CD8-positive, alpha-beta memory T cell (primary cell): ENCODE data around the gene RBMS3. TPM values are rescaled to one million over a fixed set of nuclear protein-coding genes. Genes with fewer than 3 reads are reported as not detected.

ENCODE experiments used
- CTCF ChIA-PET: fragments of 350-600 bp; sonication (Branson Sonifier 250); formaldehyde crosslinking; loops from one replicate; lab custom pipeline; 2021; ENCODE audit warnings: antibody characterized with exemption; lab: Charles Lee
- POLR2A ChIA-PET: fragments of 350-600 bp; sonication (Branson Sonifier 250); formaldehyde crosslinking; loops from one replicate; lab custom pipeline; 2021; ENCODE audit warnings: antibody characterized with exemption; lab: Charles Lee
- DNase-seq, 5 donors: peaks; one replicate each; pipeline versions ENCODE4 v3.0.0 to v3.0.0-alpha.2; 2020 to 2022; ENCODE audit warnings: mixed read lengths in 1 of 5
- H3K27ac ChIP-seq: one replicate; pipeline ENCODE4 v1.7.0; 2013; ENCODE audit warnings: low read depth, mild to moderate bottlenecking, low read length, moderate library complexity
- H3K27me3 ChIP-seq: 2 replicates; pipeline ENCODE4 v1.7.0; 2013; ENCODE audit warnings: low read length, mild to moderate bottlenecking; ENCODE audit not compliant: insufficient read depth, poor library complexity, severe bottlenecking
- H3K36me3 ChIP-seq: 2 replicates; pipeline ENCODE4 v1.7.0; 2013; ENCODE audit warnings: mild to moderate bottlenecking, low read length, moderate library complexity; ENCODE audit not compliant: insufficient read depth
- H3K4me1 ChIP-seq: 2 replicates; pipeline ENCODE4 v1.7.0; 2013; ENCODE audit warnings: mild to moderate bottlenecking, low read length, moderate library complexity; ENCODE audit not compliant: insufficient read depth
- H3K4me3 ChIP-seq: 2 replicates; pipeline ENCODE4 v1.7.0; 2013; ENCODE audit warnings: mild to moderate bottlenecking, low read length
- H3K9me3 ChIP-seq: 2 replicates; pipeline ENCODE4 v1.7.0; 2013; ENCODE audit warnings: mild to moderate bottlenecking, low read length
- H3K27ac Mint-ChIP-seq, 8 donors: one replicate each; pipeline ENCODE4 v1.8.0; 2020 to 2021; ENCODE audit warnings: mixed read lengths in 8 of 8, mild to moderate bottlenecking in 6 of 8, inconsistent platforms in 3 of 8, moderate library complexity in 3 of 8
- H3K27me3 Mint-ChIP-seq, 2 donors: one replicate each; pipeline ENCODE4 v1.8.0; 2020 to 2021; ENCODE audit warnings: mixed read lengths in 2 of 2, mild to moderate bottlenecking in 1 of 2, moderate library complexity in 1 of 2
- H3K36me3 Mint-ChIP-seq, 3 donors: one replicate each; pipeline ENCODE4 v1.8.0; 2020 to 2021; ENCODE audit warnings: mixed read lengths in 3 of 3, inconsistent platforms in 1 of 3, mild to moderate bottlenecking in 1 of 3
- H3K4me1 Mint-ChIP-seq, 3 donors: one replicate each; pipeline ENCODE4 v1.8.0; 2020 to 2021; ENCODE audit warnings: mixed read lengths in 3 of 3, inconsistent platforms in 1 of 3, mild to moderate bottlenecking in 1 of 3
- H3K4me3 Mint-ChIP-seq, 7 donors: one replicate each; pipeline ENCODE4 v1.8.0; 2020 to 2021; ENCODE audit warnings: mixed read lengths in 7 of 7, mild to moderate bottlenecking in 6 of 7, moderate library complexity in 4 of 7, inconsistent platforms in 2 of 7
- H3K9me3 Mint-ChIP-seq, 5 donors: one replicate each; pipeline ENCODE4 v1.8.0; 2020 to 2022; ENCODE audit warnings: mixed read lengths in 5 of 5, mild to moderate bottlenecking in 3 of 5, moderate library complexity in 2 of 5, inconsistent platforms in 1 of 5
- polyA plus RNA-seq: library from polyadenylated mRNA; unstranded; fragments of 300-500 nt; fragmentation: Illumina TruSeq; gene quantifications from one replicate; pipeline ENCODE4 v1.2.3, GENCODE V29; 2021
- total RNA-seq, 2 experiments: library from RNA; stranded (reverse); gene quantifications; one replicate each; pipeline ENCODE4 v1.2.3, GENCODE V29; 2021

The RBMS3 gene
- total and polyA plus RNA-seq, 3 experiments from 2014 or later = 0.21 to 0.33 (median 0.22) TPM

GRCh38 chr3:29374226-29374625 is 93.4 kb downstream of the RBMS3 start:
- Mint-ChIP-seq H3K27ac (no peak overlapping the region), H3K9me3 (peaks cover 0 to 4% (median 3%) of the 10 kb centered on the region in 5 donors), H3K4me3 (no peak overlapping the region), H3K27me3 (no peaks in the 10 kb centered on the region), H3K36me3 (no peaks in the 10 kb centered on the region), H3K4me1 (no peaks in the 10 kb centered on the region)
- ChIA-PET POLR2A (no interaction called here), CTCF (no interaction called here)
- no peak for DNase-seq
- Histone ChIP-seq H3K9me3 (no peaks in the 10 kb centered on the region), H3K36me3 (no peaks in the 10 kb centered on the region), H3K4me3 (no peak overlapping the region), H3K4me1 (no peaks in the 10 kb centered on the region), H3K27ac (no peak overlapping the region), H3K27me3 (no peaks in the 10 kb centered on the region)

GRCh38 chr3:29379097-29379496 is 98.2 kb downstream of the RBMS3 start:
- Mint-ChIP-seq H3K9me3 (peaks cover 0 to 12% (median 3%) of the 10 kb centered on the region in 5 donors), H3K4me1 (no peaks in the 10 kb centered on the region), H3K36me3 (no peaks in the 10 kb centered on the region), H3K4me3 (no peak overlapping the region), H3K27ac (no peak overlapping the region), H3K27me3 (no peaks in the 10 kb centered on the region)
- Histone ChIP-seq H3K4me3 (no peak overlapping the region), H3K27ac (no peak overlapping the region), H3K36me3 (no peaks in the 10 kb centered on the region), H3K9me3 (no peaks in the 10 kb centered on the region), H3K4me1 (no peaks in the 10 kb centered on the region), H3K27me3 (no peaks in the 10 kb centered on the region)
- ChIA-PET CTCF (no interaction called here), POLR2A (no interaction called here)
- DNase-seq = no peak

- H3K4me1 Mint-ChIP-seq = no peaks in the 10 kb centered on the region
- H3K9me3 Mint-ChIP-seq = peaks cover 0 to 17% (median 3%) of the 10 kb centered on the region in 5 donors
- Histone ChIP-seq H3K27ac (no peak overlapping the region), H3K4me3 (no peak overlapping the region), H3K4me1 (no peaks in the 10 kb centered on the region), H3K9me3 (no peaks in the 10 kb centered on the region), H3K36me3 (no peaks in the 10 kb centered on the region), H3K27me3 (no peaks in the 10 kb centered on the region)
- CTCF ChIA-PET = no interaction called here
- no peak overlapping the region for H3K27ac Mint-ChIP-seq
- DNase-seq = no peak
- no peaks in the 10 kb centered on the region for H3K27me3 Mint-ChIP-seq
- no peak overlapping the region for H3K4me3 Mint-ChIP-seq
- H3K36me3 Mint-ChIP-seq = no peaks in the 10 kb centered on the region
- POLR2A ChIA-PET = no interaction called here
These were observed 100.7 kb downstream of the RBMS3 start for GRCh38 chr3:29381595-29381994.

GRCh38 chr3:29382409-29382808 is 101.5 kb downstream of the RBMS3 start:
- Mint-ChIP-seq H3K27ac (no peak overlapping the region), H3K9me3 (peaks cover 0 to 17% (median 1%) of the 10 kb centered on the region in 5 donors), H3K4me3 (no peak overlapping the region), H3K36me3 (no peaks in the 10 kb centered on the region), H3K4me1 (no peaks in the 10 kb centered on the region), H3K27me3 (no peaks in the 10 kb centered on the region)
- ChIA-PET POLR2A (no interaction called here), CTCF (no interaction called here)
- H3K27me3 ChIP-seq = no peaks in the 10 kb centered on the region
- H3K9me3 ChIP-seq = no peaks in the 10 kb centered on the region
- H3K4me3 ChIP-seq = no peak overlapping the region
- DNase-seq = no peak
- H3K4me1 ChIP-seq = no peaks in the 10 kb centered on the region
- no peak overlapping the region for H3K27ac ChIP-seq
- no peaks in the 10 kb centered on the region for H3K36me3 ChIP-seq

- Mint-ChIP-seq H3K36me3 (no peaks in the 10 kb centered on the region), H3K27me3 (no peaks in the 10 kb centered on the region), H3K9me3 (peaks cover 0 to 19% (median 0%) of the 10 kb centered on the region in 5 donors), H3K27ac (no peak overlapping the region), H3K4me3 (no peak overlapping the region), H3K4me1 (no peaks in the 10 kb centered on the region)
- Histone ChIP-seq H3K4me1 (no peaks in the 10 kb centered on the region), H3K4me3 (no peak overlapping the region), H3K9me3 (no peaks in the 10 kb centered on the region), H3K27me3 (no peaks in the 10 kb centered on the region), H3K27ac (no peak overlapping the region), H3K36me3 (no peaks in the 10 kb centered on the region)
- CTCF ChIA-PET = no interaction called here
- POLR2A ChIA-PET = no interaction called here
- DNase-seq = no peak
These were observed 102.0 kb downstream of the RBMS3 start for GRCh38 chr3:29382845-29383244.

- Histone ChIP-seq H3K4me3 (no peak overlapping the region), H3K4me1 (no peaks in the 10 kb centered on the region), H3K36me3 (no peaks in the 10 kb centered on the region), H3K27me3 (no peaks in the 10 kb centered on the region), H3K27ac (no peak overlapping the region), H3K9me3 (no peaks in the 10 kb centered on the region)
- Mint-ChIP-seq H3K9me3 (peaks cover 0 to 21% (median 0%) of the 10 kb centered on the region in 5 donors), H3K27me3 (no peaks in the 10 kb centered on the region), H3K36me3 (no peaks in the 10 kb centered on the region), H3K4me3 (no peak overlapping the region), H3K27ac (no peak overlapping the region), H3K4me1 (no peaks in the 10 kb centered on the region)
- POLR2A ChIA-PET = no interaction called here
- DNase-seq = no peak
- CTCF ChIA-PET = no interaction called here
These were observed 103.8 kb downstream of the RBMS3 start for GRCh38 chr3:29384640-29385039.

- ChIA-PET CTCF (no interaction called here), POLR2A (no interaction called here)
- Histone ChIP-seq H3K4me1 (no peaks in the 10 kb centered on the region), H3K9me3 (no peaks in the 10 kb centered on the region), H3K27me3 (no peaks in the 10 kb centered on the region), H3K36me3 (no peaks in the 10 kb centered on the region), H3K4me3 (no peak overlapping the region), H3K27ac (no peak overlapping the region)
- DNase-seq = no peak
- no peak overlapping the region for H3K4me3 Mint-ChIP-seq
- H3K36me3 Mint-ChIP-seq = no peaks in the 10 kb centered on the region
- H3K9me3 Mint-ChIP-seq = peaks cover 0 to 21% (median 0%) of the 10 kb centered on the region in 5 donors
- H3K4me1 Mint-ChIP-seq = no peaks in the 10 kb centered on the region
- H3K27ac Mint-ChIP-seq = no peak overlapping the region
- H3K27me3 Mint-ChIP-seq = no peaks in the 10 kb centered on the region
These were observed 104.4 kb downstream of the RBMS3 start for GRCh38 chr3:29385046-29385830.

GRCh38 chr3:29389362-29389761 is 108.5 kb downstream of the RBMS3 start:
- ChIA-PET CTCF (no interaction called here), POLR2A (no interaction called here)
- no peak overlapping the region for H3K27ac ChIP-seq
- DNase-seq = no peak
- no peaks in the 10 kb centered on the region for H3K4me1 ChIP-seq
- H3K36me3 ChIP-seq = no peaks in the 10 kb centered on the region
- H3K4me3 ChIP-seq = no peak overlapping the region
- no peaks in the 10 kb centered on the region for H3K9me3 ChIP-seq
- Mint-ChIP-seq H3K9me3 (peaks cover 4 to 24% (median 5%) of the 10 kb centered on the region in 5 donors), H3K36me3 (no peaks in the 10 kb centered on the region), H3K27ac (peak overlapping the region in 1 of 8 donors; percentile 18), H3K4me3 (no peak overlapping the region), H3K4me1 (no peaks in the 10 kb centered on the region), H3K27me3 (no peaks in the 10 kb centered on the region)
- H3K27me3 ChIP-seq = no peaks in the 10 kb centered on the region
